HG02642 (cell line): ENCODE measurements around the gene ZBTB20.

Experiments
- ATAC-seq: cut with Tn5 transposase; IDR thresholded peaks from one replicate; pipeline ENCODE4 v1.9.1; 2021; ENCODE audit warnings: mild to moderate bottlenecking; ENCODE audit not compliant: unreplicated experiment, poor library complexity

Gene ZBTB20

GRCh38 chr3:114659109-114660061 lies 487.7 kb downstream of the ZBTB20 start:
- no peak for ATAC-seq

GRCh38 chr3:114651555-114651954 lies 495.5 kb downstream of the ZBTB20 start:
- no peak for ATAC-seq

- ATAC-seq, result no peak
Observed at GRCh38 chr3:114650808-114651207, 496.3 kb downstream of the ZBTB20 start.

- ATAC-seq, result no peak
Observed at GRCh38 chr3:114649331-114649730, 497.8 kb downstream of the ZBTB20 start.

GRCh38 chr3:114646526-114646925 lies 500.6 kb downstream of the ZBTB20 start:
- no peak for ATAC-seq

- ATAC-seq, result no peak
Observed at GRCh38 chr3:114645392-114645791, 501.7 kb downstream of the ZBTB20 start.

GRCh38 chr3:114644367-114644766 lies 502.7 kb downstream of the ZBTB20 start:
- no peak for ATAC-seq

GRCh38 chr3:114642951-114643741 lies 503.9 kb downstream of the ZBTB20 start:
- ATAC-seq, result no peak

- no peak for ATAC-seq
Observed at GRCh38 chr3:114640126-114640525, 507.0 kb downstream of the ZBTB20 start.

- no peak for ATAC-seq
Observed at GRCh38 chr3:114639171-114639570, 507.9 kb downstream of the ZBTB20 start.

- no peak for ATAC-seq
Observed at GRCh38 chr3:114635878-114636277, 511.2 kb downstream of the ZBTB20 start.

- no peak for ATAC-seq
Observed at GRCh38 chr3:114634635-114635034, 512.5 kb downstream of the ZBTB20 start.

GRCh38 chr3:114632757-114633424 lies 514.2 kb downstream of the ZBTB20 start:
- ATAC-seq, result no peak

GRCh38 chr3:114627770-114628169 lies 519.3 kb downstream of the ZBTB20 start:
- no peak for ATAC-seq

- ATAC-seq, result no peak
Observed at GRCh38 chr3:114626751-114627150, 520.3 kb downstream of the ZBTB20 start.

- ATAC-seq, result no peak
Observed at GRCh38 chr3:114624571-114625181, 522.4 kb downstream of the ZBTB20 start.

GRCh38 chr3:114624047-114624445 lies 523.0 kb downstream of the ZBTB20 start:
- no peak for ATAC-seq

- no peak for ATAC-seq
Observed at GRCh38 chr3:114623420-114624046, 523.6 kb downstream of the ZBTB20 start.

GRCh38 chr3:114622001-114622400 lies 525.1 kb downstream of the ZBTB20 start:
- ATAC-seq, result no peak

- ATAC-seq, result no peak
Observed at GRCh38 chr3:114619771-114620170, 527.3 kb downstream of the ZBTB20 start.
